WTC11 (cell line): ENCODE data around the gene MEIS1. TPM values are rescaled to one million over a fixed set of nuclear protein-coding genes. Genes with fewer than 3 reads are reported as not detected.

Source experiments
- ATAC-seq: fragments of 200-7000 bp; cut with Tn5 transposase; 2 replicates; pipeline ENCODE4 v1.10.0; 2021; ENCODE audit warnings: mild to moderate bottlenecking, moderate library complexity
- CTCF ChIA-PET: fragments of 300-600 bp; sonication (Branson Sonifier 250); formaldehyde crosslinking; loops from one replicate; lab custom pipeline; 2021; ENCODE audit warnings: antibody characterized with exemption; lab: Charles Lee
- POLR2A ChIA-PET: fragments of 350-600 bp; sonication (Branson Sonifier 250); formaldehyde crosslinking; loops from one replicate; lab custom pipeline; 2021; ENCODE audit warnings: antibody characterized with exemption; lab: Charles Lee
- DNase-seq: peaks from one replicate; pipeline ENCODE4 v3.0.0; 2021; ENCODE audit warnings: low spot score
- H3K27ac Mint-ChIP-seq: 2 replicates; pipeline ENCODE4 v1.8.0; 2021; ENCODE audit warnings: mixed read lengths
- H3K27me3 Mint-ChIP-seq: 2 replicates; pipeline ENCODE4 v1.8.0; 2021; ENCODE audit warnings: low read depth, mild to moderate bottlenecking, moderate library complexity, mixed read lengths
- H3K36me3 Mint-ChIP-seq: 2 replicates; pipeline ENCODE4 v1.8.0; 2021; ENCODE audit warnings: mixed read lengths
- H3K4me1 Mint-ChIP-seq: 2 replicates; pipeline ENCODE4 v1.8.0; 2022; ENCODE audit warnings: mixed read lengths
- H3K4me3 Mint-ChIP-seq: 2 replicates; pipeline ENCODE4 v1.8.0; 2021; ENCODE audit warnings: mild to moderate bottlenecking, moderate library complexity, mixed read lengths
- H3K9me3 Mint-ChIP-seq: 2 replicates; pipeline ENCODE4 v1.8.0; 2021; ENCODE audit warnings: mixed read lengths
- AFF4 ChIP-seq: sonication (generic); formaldehyde crosslinking; IDR thresholded peaks from 2 replicates; pipeline ENCODE4 v1.8.1; 2023; ENCODE audit warnings: mild to moderate bottlenecking, missing genetic modification reagents, borderline replicate concordance
- ARID4B ChIP-seq: sonication (generic); formaldehyde crosslinking; IDR thresholded peaks from 2 replicates; pipeline ENCODE4 v1.8.0; 2023; ENCODE audit warnings: missing genetic modification reagents, mild to moderate bottlenecking, borderline replicate concordance
- ELF4 ChIP-seq: sonication (generic); formaldehyde crosslinking; IDR thresholded peaks from 2 replicates; pipeline ENCODE4 v1.8.1; 2022; ENCODE audit warnings: low read depth, mild to moderate bottlenecking, moderate library complexity, missing genetic modification reagents
- GTF2I ChIP-seq: fragments of 250-450 bp; sonication (Bioruptor Pico); conservative IDR thresholded peaks from 2 replicates; pipeline ENCODE4 v1.4.0; 2021; ENCODE audit warnings: mild to moderate bottlenecking
- HMGA2 ChIP-seq: fragments of 250-450 bp; sonication (Bioruptor Pico); IDR thresholded peaks from 2 replicates; pipeline ENCODE4 v1.4.0; 2021; ENCODE audit warnings: mild to moderate bottlenecking, moderate library complexity
- NR3C1 ChIP-seq: sonication (generic); formaldehyde crosslinking; conservative IDR thresholded peaks from 2 replicates; pipeline ENCODE4 v1.8.1; 2023; ENCODE audit warnings: low read depth, mild to moderate bottlenecking, missing genetic modification reagents
- PREB ChIP-seq: sonication (generic); formaldehyde crosslinking; IDR thresholded peaks from 2 replicates; pipeline ENCODE4 v1.8.1; 2022; ENCODE audit warnings: mild to moderate bottlenecking, missing genetic modification reagents, moderate library complexity, borderline replicate concordance
- SP1 ChIP-seq: sonication (generic); formaldehyde crosslinking; conservative IDR thresholded peaks from 2 replicates; pipeline ENCODE4 v1.8.1; 2022; ENCODE audit warnings: missing genetic modification reagents
- USF1 ChIP-seq: sonication (generic); formaldehyde crosslinking; IDR thresholded peaks from 2 replicates; pipeline ENCODE4 v1.8.0; 2022; ENCODE audit warnings: mild to moderate bottlenecking, missing genetic modification reagents
- ZBTB43 ChIP-seq: sonication (generic); formaldehyde crosslinking; IDR thresholded peaks from 2 replicates; pipeline ENCODE4 v1.8.1; 2023; ENCODE audit warnings: mild to moderate bottlenecking, missing genetic modification reagents
- ZNF396 ChIP-seq: fragments of 250-450 bp; sonication (Bioruptor Pico); IDR thresholded peaks from 2 replicates; pipeline ENCODE4 v1.8.0; 2021; ENCODE audit warnings: mild to moderate bottlenecking, moderate library complexity, borderline replicate concordance
- ZNF423 ChIP-seq: fragments of 250-450 bp; sonication (Bioruptor Pico); IDR thresholded peaks from 2 replicates; pipeline ENCODE4 v2.1.2; 2022; ENCODE audit warnings: mild to moderate bottlenecking, moderate library complexity
- ZNF512 ChIP-seq: sonication (generic); formaldehyde crosslinking; IDR thresholded peaks from 2 replicates; pipeline ENCODE4 v1.8.1; 2022; ENCODE audit warnings: missing genetic modification reagents, borderline replicate concordance
- ZNF532 ChIP-seq: fragments of 250-450 bp; sonication (Bioruptor Pico); IDR thresholded peaks from 2 replicates; pipeline ENCODE4 v1.9.0; 2021; ENCODE audit warnings: mild to moderate bottlenecking, borderline replicate concordance
- ZSCAN18 ChIP-seq: fragments of 250-450 bp; sonication (Bioruptor Pico); IDR thresholded peaks from 2 replicates; pipeline ENCODE4 v2.1.2; 2022; ENCODE audit warnings: mild to moderate bottlenecking, moderate library complexity
- total RNA-seq: library from RNA; stranded (reverse); gene quantifications from 3 replicates; pipeline ENCODE4 v1.2.3, GENCODE V29; 2021

MEIS1 gene
- total RNA-seq, 1 experiment from 2014 or later = 0.48 TPM

- no peak for DNase-seq
- Mint-ChIP-seq H3K9me3 (no peaks in the 10 kb centered on the region), H3K4me1 (peaks cover 11% of the 10 kb centered on the region), H3K36me3 (no peaks in the 10 kb centered on the region), H3K27me3 (no peaks in the 10 kb centered on the region), H3K4me3 (no peak overlapping the region), H3K27ac (no peak overlapping the region)
- TF ChIP-seq ARID4B (no peak), ZBTB43 (CRISPR knock-in tag) (no peak), GTF2I (CRISPR knock-in tag) (no peak), PREB (CRISPR knock-in tag) (no peak), SP1 (CRISPR knock-in tag) (no peak), ZNF396 (CRISPR knock-in tag) (no peak), ZNF532 (CRISPR knock-in tag) (no peak), AFF4 (CRISPR knock-in tag) (no peak), HMGA2 (CRISPR knock-in tag) (no peak), NR3C1 (no peak), USF1 (no peak), ZNF512 (CRISPR knock-in tag) (no peak), ZNF423 (CRISPR knock-in tag) (no peak), ZSCAN18 (CRISPR knock-in tag) (no peak), ELF4 (no peak)
- POLR2A ChIA-PET = no interaction called here
- no peak for ATAC-seq
- CTCF ChIA-PET = no interaction called here
These were observed 95.7 kb downstream of the MEIS1 start for GRCh38 chr2:66530651-66531050.
